SU-DHL-6 (cell line): ENCODE results near the gene BTN3A1.

Source experiments
- CTCF ChIP-seq: fragments of 200-600 bp; sonication (generic); IDR thresholded peaks from one replicate; pipeline ENCODE4 v1.5.1; 2017; ENCODE audit warnings: antibody characterized with exemption, mild to moderate bottlenecking, low read length, moderate library complexity; ENCODE audit not compliant: insufficient read depth, poor library complexity, severe bottlenecking
- EZH2phosphoT487 ChIP-seq: fragments of 200-600 bp; sonication (generic), shearing (Covaris generic); conservative IDR thresholded peaks from 2 replicates; pipeline ENCODE4 v1.6.1; 2018; ENCODE audit warnings: mild to moderate bottlenecking, antibody characterized with exemption, low read length, moderate library complexity, mixed read lengths

- peak; percentile 18 for TF ChIP-seq CTCF
- no peak for TF ChIP-seq EZH2phosphoT487
Measured at GRCh38 chr6:26457806-26458688, 56.0 kb downstream of the BTN3A1 start, which contains the start of gene BTN2A1.
